ENCODE results near the gene SYF2.

SYF2 gene

GRCh38 chr1:25183126-25183980 is 48.9 kb downstream of the SYF2 start:
- DNase-seq = no peak

- no peak for DNase-seq
Observed at GRCh38 chr1:25182629-25183028, 49.7 kb downstream of the SYF2 start.

GRCh38 chr1:25180996-25181395 is 51.3 kb downstream of the SYF2 start:
- DNase-seq = no peak

- DNase-seq = no peak
Observed at GRCh38 chr1:25178917-25179561, 53.3 kb downstream of the SYF2 start.

- DNase-seq = no peak
Observed at GRCh38 chr1:25174730-25175612, 57.3 kb downstream of the SYF2 start.

- no peak for DNase-seq
Observed at GRCh38 chr1:25174363-25174729, 58.0 kb downstream of the SYF2 start.

GRCh38 chr1:25173809-25174340 is 58.4 kb downstream of the SYF2 start:
- no peak for DNase-seq

All from NCI-H524 (cell line).